Stomach (tissue), 4 donors: Measurements from ENCODE around the gene MMD.

Source experiments
- POLR2A ChIP-seq, 4 donors: fragments of 450-650 bp; IDR thresholded peaks; one replicate each; pipeline ENCODE4 v1.6.1; 2016; ENCODE audit warnings: antibody characterized with exemption in 4 of 4, control low read depth in 2 of 4, mild to moderate bottlenecking in 1 of 4, moderate library complexity in 1 of 4
- POLR2AphosphoS5 ChIP-seq, 3 donors: sonication (generic); formaldehyde crosslinking; IDR thresholded peaks; one replicate each; pipeline ENCODE4 v1.6.1; 2016; ENCODE audit warnings: antibody characterized with exemption in 3 of 3

GRCh38 chr17:55435408-55435807 is 13.8 kb upstream of the MMD start:
- TF ChIP-seq POLR2AphosphoS5 (IDR thresholded peaks at IDR 0.05) (no peak), POLR2A (IDR thresholded peaks at IDR 0.05) (no peak)
